GM12873 (cell line): ENCODE measurements around the gene RFX4.

ENCODE experiments used
- TF ChIP-seq, protein P1 (sequence below): IDR thresholded peaks from 2 replicates; pipeline ENCODE4 v1.5.1; 2012; ENCODE audit warnings: low read depth, mild to moderate bottlenecking, moderate library complexity, low read length, control low read depth; ENCODE audit not compliant: insufficient read depth; ENCODE audit errors: missing control alignments

RFX4 gene

DNA sequence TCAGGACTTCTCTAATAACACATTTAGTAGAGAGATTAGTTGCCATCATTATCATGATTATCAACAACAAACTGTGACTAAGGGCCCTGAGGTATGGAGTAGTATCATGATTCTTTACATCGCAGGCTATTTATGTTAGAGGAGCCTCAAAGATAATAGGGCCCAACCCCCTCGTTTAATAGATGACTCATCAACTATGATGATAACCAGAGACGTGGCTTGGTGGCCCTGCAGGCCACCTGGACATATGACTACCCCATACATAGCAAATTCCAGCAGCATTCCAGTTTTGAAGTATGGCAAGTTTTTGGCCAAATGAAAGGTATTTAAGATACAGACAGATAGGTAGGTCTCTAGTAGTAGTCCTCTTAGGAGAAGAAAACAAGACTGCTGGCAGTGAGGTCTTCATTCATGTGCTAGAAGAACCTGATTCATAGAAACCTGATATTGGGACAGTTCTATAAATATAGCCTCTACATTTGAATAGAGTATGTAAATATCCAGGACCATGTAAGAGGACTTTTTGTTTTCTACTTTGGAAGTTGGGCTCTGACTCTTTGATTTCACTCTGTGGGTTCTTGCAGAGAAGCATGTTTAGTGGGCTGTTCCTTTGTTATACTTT is 197.3 kb downstream of the RFX4 start:
- TF ChIP-seq, protein P1, sequence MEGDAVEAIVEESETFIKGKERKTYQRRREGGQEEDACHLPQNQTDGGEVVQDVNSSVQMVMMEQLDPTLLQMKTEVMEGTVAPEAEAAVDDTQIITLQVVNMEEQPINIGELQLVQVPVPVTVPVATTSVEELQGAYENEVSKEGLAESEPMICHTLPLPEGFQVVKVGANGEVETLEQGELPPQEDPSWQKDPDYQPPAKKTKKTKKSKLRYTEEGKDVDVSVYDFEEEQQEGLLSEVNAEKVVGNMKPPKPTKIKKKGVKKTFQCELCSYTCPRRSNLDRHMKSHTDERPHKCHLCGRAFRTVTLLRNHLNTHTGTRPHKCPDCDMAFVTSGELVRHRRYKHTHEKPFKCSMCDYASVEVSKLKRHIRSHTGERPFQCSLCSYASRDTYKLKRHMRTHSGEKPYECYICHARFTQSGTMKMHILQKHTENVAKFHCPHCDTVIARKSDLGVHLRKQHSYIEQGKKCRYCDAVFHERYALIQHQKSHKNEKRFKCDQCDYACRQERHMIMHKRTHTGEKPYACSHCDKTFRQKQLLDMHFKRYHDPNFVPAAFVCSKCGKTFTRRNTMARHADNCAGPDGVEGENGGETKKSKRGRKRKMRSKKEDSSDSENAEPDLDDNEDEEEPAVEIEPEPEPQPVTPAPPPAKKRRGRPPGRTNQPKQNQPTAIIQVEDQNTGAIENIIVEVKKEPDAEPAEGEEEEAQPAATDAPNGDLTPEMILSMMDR: no peak

DNA sequence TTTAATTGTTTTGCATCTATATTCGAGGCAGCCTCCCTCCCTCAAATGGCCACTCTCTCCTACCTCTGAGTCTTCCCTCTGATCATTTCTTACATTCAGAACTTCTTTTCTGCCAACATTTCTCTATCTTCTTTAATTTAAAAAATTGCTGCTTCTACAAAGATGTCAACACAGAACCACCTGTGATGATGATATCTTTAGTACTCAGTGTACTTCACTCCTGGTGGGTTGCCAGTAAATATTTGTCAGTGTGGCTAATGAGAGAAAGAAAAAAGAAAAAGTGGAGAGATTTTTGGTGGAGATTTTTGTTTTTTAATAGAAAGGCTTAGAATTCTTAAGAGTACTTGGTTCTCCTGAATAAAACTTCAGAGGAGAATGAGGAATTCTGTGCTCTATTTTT is 199.8 kb downstream of the RFX4 start:
- TF ChIP-seq, protein P1: no peak

DNA sequence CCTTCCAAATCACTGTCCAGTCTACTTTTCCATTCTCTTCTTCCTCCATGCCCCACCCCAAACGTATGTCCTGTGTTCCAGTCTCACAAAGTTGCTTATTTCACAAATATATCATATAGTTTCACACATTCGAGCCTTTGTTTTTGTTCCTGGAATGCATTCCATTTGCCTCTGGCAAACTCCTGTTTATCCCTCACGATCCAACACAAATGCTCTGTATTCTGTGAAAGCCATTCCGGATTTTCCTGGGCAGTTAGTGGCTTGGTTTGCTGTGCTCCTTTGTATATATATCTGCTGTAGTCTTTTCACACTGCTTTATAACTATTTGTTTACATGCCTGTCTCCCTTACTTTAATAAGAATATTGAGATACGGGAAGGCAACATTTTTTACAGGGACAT is 200.7 kb downstream of the RFX4 start:
- TF ChIP-seq, protein P1: no peak

DNA sequence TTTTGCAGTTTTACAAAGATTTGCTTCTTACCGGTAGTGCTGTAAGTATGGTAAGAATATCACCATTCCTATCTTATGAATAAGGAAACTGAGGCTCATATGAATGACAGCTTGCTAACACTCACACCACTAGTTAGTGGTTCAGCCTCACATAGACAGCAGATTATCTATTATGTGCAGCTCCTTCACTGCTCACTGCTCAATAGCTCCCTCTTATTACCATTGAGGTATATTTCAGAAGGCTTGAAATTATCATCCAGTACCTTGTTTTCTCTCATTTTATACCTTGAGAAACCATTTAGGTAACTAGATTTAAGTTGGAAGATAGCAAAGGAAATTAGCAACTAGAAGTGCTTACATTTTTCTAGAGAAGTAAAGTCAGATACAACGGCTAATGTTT is 207.2 kb downstream of the RFX4 start:
- TF ChIP-seq, protein P1: no peak

DNA sequence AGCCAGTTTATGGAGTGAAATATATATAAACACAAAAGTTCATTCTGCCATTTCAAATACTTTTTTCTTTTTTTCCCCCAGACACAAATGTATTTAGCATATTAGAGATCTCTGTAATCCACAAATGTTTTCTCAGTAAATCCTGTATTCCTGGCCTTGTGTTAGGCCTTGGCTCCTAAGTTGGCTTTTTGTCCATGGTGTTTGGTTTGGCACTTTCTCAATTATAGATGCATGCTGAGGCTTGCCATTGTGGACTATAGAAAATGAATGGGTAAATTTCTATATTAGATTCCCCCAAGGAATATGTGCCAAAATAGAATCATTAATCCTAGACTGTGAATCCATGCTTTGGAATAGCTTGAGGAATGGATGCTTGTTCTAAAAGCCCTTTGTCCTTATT is 208.7 kb downstream of the RFX4 start:
- TF ChIP-seq, protein P1: no peak

DNA sequence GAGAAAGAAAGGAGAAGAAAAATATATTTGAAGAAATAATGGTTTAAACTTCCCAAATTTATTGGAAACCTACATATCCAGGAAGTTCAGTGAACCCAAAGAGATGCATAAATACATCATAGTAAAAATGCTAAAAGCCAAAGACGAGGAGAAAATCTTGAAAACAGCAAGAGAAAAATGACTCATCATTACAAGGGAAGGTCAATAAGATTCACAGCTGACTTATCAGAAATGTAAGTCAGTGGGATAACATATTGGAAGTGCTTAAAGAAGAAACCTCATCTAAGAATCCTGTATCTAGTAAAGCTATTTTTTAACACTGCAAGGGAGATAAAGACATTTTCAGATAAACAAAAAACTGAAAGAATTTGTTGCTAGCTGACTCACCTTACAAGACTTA is 211.6 kb downstream of the RFX4 start:
- TF ChIP-seq, protein P1: no peak

DNA sequence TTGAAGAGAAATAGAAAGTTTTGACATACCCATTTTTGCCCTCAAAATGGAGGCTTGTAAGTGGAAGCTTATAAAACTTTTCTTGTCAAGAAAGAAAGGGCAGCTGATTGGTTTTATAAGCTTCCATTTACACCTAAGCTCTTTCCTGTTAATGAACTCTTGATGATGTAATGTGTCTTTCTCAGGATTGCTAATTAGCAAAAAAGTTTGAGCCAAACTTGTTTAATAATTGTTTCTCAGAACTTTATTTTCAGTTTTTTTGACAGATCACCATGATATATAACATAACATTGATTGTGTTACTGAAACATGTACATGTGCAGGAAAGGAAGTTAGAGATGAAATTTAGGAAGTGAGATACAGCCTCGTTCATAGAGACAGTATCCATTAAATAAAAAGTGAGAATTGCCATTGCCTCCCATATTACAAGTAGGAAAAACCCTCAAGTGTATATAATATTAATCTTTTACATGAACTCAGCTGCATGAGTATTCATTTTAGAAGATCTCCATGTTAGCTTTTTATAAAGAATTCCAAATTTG is 218.4 kb downstream of the RFX4 start:
- TF ChIP-seq, protein P1: no peak
